Caco-2 (cell line): ENCODE results near the gene COA7. TPM values are rescaled to one million over a fixed set of nuclear protein-coding genes. Genes with fewer than 3 reads are reported as not detected.

Experiments
- BruUV-seq: library from RNA; stranded (reverse); fragments of 400-500 nt; replicated peaks from 2 replicates; lab custom pipeline; 2021; lab: Mats Ljungman, UMichigan
- CTCF ChIA-PET: fragments of 300-600 bp; sonication (Branson Sonifier 250); formaldehyde crosslinking; loops from one replicate; lab custom pipeline; 2022; ENCODE audit warnings: antibody characterized with exemption; lab: Charles Lee
- POLR2A ChIA-PET: fragments of 300-600 bp; sonication (Branson Sonifier 250); formaldehyde crosslinking; loops from one replicate; lab custom pipeline; 2022; ENCODE audit warnings: antibody characterized with exemption; lab: Charles Lee
- DNase-seq, 2 experiments: peaks; one replicate each; pipeline versions ENCODE4 v3.0.0 to v3.0.0-alpha.2; 2020 to 2022
- H3K27me3 ChIP-seq: replicated peaks from 2 replicates; pipeline ENCODE4 v1.6.0; 2011; ENCODE audit warnings: low read length; ENCODE audit not compliant: control insufficient read depth, insufficient read depth
- H3K36me3 ChIP-seq: 2 replicates; pipeline ENCODE4 v1.5.1; 2011; ENCODE audit warnings: low read length; ENCODE audit not compliant: control insufficient read depth, insufficient read depth
- H3K4me1 ChIP-seq: fragments of 250-450 bp; sonication (Bioruptor Pico); 2 replicates; pipeline ENCODE4 v1.5.1; 2020; ENCODE audit warnings: mild to moderate bottlenecking
- H3K4me3 ChIP-seq: 2 replicates; pipeline ENCODE4 v1.5.1; 2011; ENCODE audit warnings: low read depth, mild to moderate bottlenecking, control low read depth, low read length
- H3K9me3 ChIP-seq: fragments of 250-450 bp; sonication (Bioruptor Pico); 2 replicates; pipeline ENCODE4 v1.5.1; 2020; ENCODE audit warnings: mild to moderate bottlenecking, moderate library complexity
- H3K27ac Mint-ChIP-seq: one replicate; pipeline ENCODE4 v1.8.0; 2022; ENCODE audit warnings: mixed read lengths; ENCODE audit not compliant: unreplicated experiment
- H3K27me3 Mint-ChIP-seq: one replicate; pipeline ENCODE4 v1.8.0; 2022; ENCODE audit warnings: mixed read lengths; ENCODE audit not compliant: insufficient read depth, unreplicated experiment
- H3K36me3 Mint-ChIP-seq: one replicate; pipeline ENCODE4 v1.8.0; 2022; ENCODE audit warnings: mild to moderate bottlenecking, mixed read lengths; ENCODE audit not compliant: insufficient read depth, unreplicated experiment
- H3K4me1 Mint-ChIP-seq: one replicate; pipeline ENCODE4 v1.8.0; 2022; ENCODE audit warnings: low read depth, mixed read lengths; ENCODE audit not compliant: unreplicated experiment
- H3K4me3 Mint-ChIP-seq: one replicate; pipeline ENCODE4 v1.8.0; 2022; ENCODE audit warnings: mild to moderate bottlenecking, moderate library complexity, mixed read lengths; ENCODE audit not compliant: unreplicated experiment
- H3K9me3 Mint-ChIP-seq: one replicate; pipeline ENCODE4 v1.8.0; 2022; ENCODE audit warnings: mixed read lengths; ENCODE audit not compliant: unreplicated experiment
- intact Hi-C: fragments of 100-400 bp; cut with micrococcal nuclease; formaldehyde crosslinking; loops from one replicate; pipeline ENCODE4 v1.10.0; 2022; ENCODE audit not compliant: unreplicated experiment
- total RNA-seq: library from RNA; stranded (reverse); gene quantifications from 2 replicates; pipeline ENCODE4 v1.2.3, GENCODE V29; 2022
- TF ChIP-seq, protein P1 (sequence below), 2 experiments: fragments of 200-600 bp in 1 of 2; IDR thresholded peaks; 1 replicate in 1 of 2; 2 replicates in 1 of 2; pipeline versions ENCODE4 v1.5.1 to v1.8.0; 2011 to 2022; ENCODE audit warnings: antibody characterized with exemption in 1 of 2, control low read depth in 1 of 2, inconsistent platforms in 1 of 2, low read depth in 1 of 2, low read length in 1 of 2, mild to moderate bottlenecking in 1 of 2, moderate library complexity in 1 of 2; ENCODE audit not compliant: insufficient read depth in 1 of 2, severe bottlenecking in 1 of 2, unreplicated experiment in 1 of 2

Gene COA7
- total RNA-seq, 1 experiment from 2014 or later = 40.2 TPM

DNA sequence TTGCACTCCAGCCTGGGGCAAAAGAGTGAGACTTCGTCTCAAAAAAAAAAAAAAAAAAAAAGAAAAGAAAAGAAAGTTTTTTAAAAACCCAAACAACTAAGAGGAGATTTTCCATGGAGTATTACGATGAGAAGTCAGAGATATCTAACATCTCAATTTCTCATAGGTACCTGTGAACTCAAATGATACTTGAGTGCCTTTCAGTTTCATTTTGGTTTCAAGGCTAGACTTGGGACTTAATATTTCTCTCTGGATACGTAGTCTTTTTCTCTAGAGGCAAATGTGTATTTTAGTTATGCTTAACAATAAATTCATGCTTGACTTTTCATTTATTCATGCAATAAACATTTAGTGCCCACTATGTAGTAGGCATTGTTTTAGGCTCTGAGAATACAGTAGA, 43.1 kb upstream of the COA7 start:
- CTCF ChIA-PET = no interaction called here
- Mint-ChIP-seq H3K27me3 (no peaks in the 10 kb centered on the region), H3K9me3 (no peaks in the 10 kb centered on the region), H3K27ac (no peak overlapping the region), H3K4me3 (no peak overlapping the region), H3K4me1 (peaks cover 7% of the 10 kb centered on the region), H3K36me3 (peaks cover 6% of the 10 kb centered on the region)
- TF ChIP-seq, protein P1, sequence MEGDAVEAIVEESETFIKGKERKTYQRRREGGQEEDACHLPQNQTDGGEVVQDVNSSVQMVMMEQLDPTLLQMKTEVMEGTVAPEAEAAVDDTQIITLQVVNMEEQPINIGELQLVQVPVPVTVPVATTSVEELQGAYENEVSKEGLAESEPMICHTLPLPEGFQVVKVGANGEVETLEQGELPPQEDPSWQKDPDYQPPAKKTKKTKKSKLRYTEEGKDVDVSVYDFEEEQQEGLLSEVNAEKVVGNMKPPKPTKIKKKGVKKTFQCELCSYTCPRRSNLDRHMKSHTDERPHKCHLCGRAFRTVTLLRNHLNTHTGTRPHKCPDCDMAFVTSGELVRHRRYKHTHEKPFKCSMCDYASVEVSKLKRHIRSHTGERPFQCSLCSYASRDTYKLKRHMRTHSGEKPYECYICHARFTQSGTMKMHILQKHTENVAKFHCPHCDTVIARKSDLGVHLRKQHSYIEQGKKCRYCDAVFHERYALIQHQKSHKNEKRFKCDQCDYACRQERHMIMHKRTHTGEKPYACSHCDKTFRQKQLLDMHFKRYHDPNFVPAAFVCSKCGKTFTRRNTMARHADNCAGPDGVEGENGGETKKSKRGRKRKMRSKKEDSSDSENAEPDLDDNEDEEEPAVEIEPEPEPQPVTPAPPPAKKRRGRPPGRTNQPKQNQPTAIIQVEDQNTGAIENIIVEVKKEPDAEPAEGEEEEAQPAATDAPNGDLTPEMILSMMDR (IDR thresholded peaks at IDR 0.05; ENCODE audit: insufficient read depth in 1 of 2, low read depth in 1 of 2, low read length in 1 of 2, severe bottlenecking in 1 of 2, unreplicated experiment in 1 of 2) = no peak
- H3K4me1 ChIP-seq = 0 out of 2 replicates have a peak, but pooled peaks cover 4% of the 10 kb centered on the region
- H3K27me3 ChIP-seq = no peaks in the 10 kb centered on the region
- H3K9me3 ChIP-seq = no peaks in the 10 kb centered on the region
- no peak for DNase-seq
- BruUV-seq = no TSS peak
- intact Hi-C loops = no loop called here
- H3K36me3 ChIP-seq = no peaks in the 10 kb centered on the region
- POLR2A ChIA-PET = no interaction called here
- no peak overlapping the region for H3K4me3 ChIP-seq

DNA sequence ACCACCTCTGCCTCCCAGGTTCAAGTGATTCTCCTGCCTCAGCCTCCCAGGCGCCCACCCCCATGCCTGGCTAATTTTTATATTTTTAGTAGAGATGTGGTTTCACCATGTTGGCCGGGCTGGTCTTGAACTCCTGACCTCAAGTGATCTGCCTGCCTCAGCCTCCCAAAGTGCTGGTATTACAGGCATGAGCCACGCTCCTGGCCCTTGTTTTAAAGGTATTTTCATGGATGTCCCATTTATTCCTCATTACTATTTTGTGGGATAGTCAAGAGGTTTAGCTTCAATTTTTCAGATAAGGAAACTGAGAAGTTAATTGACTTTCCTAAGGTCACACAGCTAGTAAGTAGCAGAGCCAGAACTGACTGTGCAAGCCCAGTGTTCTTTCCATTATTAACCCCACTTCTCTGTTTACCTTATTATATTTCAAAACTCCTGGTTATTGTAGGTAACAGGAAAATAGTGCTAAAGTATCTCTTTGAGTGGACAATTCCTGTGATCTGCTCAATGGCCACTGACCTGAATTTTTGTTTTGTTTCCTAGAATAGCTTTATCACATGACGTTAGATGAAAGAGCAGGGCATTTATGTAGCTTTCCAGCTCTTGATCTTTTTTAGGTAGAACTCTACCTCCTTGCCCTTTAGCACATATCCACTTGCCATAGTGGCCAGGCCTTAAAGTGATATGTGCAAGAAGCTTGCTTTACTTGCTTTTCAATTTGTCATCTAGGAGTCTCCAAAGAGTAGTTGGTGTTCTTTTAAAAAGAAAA, 41.7 kb upstream of the COA7 start:
- Mint-ChIP-seq H3K27ac (no peak overlapping the region), H3K36me3 (peaks cover 8% of the 10 kb centered on the region), H3K4me3 (no peak overlapping the region), H3K9me3 (no peaks in the 10 kb centered on the region), H3K4me1 (peaks cover 1% of the 10 kb centered on the region), H3K27me3 (no peaks in the 10 kb centered on the region)
- no peak for DNase-seq
- Histone ChIP-seq H3K9me3 (no peaks in the 10 kb centered on the region), H3K4me1 (no peaks in the 10 kb centered on the region), H3K27me3 (no peaks in the 10 kb centered on the region), H3K36me3 (no peaks in the 10 kb centered on the region), H3K4me3 (no peak overlapping the region)
- CTCF ChIA-PET = no interaction called here
- TF ChIP-seq, protein P1 (IDR thresholded peaks at IDR 0.05; ENCODE audit: insufficient read depth in 1 of 2, low read depth in 1 of 2, low read length in 1 of 2, severe bottlenecking in 1 of 2, unreplicated experiment in 1 of 2) = no peak
- BruUV-seq = no TSS peak
- POLR2A ChIA-PET = no interaction called here
- intact Hi-C loops = no loop called here

DNA sequence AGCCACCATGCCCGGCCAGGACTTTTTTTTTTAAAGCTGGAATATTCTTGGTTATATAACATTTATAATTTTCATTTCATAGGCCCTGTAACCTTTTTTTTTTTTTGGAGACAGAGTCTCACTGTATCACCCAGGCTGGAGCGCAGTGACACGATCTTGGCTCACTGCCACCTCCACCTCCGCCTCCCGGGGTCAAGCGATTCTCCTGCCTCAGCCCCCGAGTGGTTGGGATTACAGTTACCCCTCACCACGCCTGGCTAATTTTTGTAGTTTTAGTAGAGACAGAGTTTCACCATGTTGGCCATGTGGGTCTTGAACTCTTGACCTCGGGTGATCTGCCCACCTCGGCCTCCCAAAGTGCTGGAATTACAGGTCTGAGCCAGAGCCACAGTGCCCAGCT, 40.7 kb upstream of the COA7 start:
- no peaks in the 10 kb centered on the region for H3K9me3 ChIP-seq
- no peak for DNase-seq
- H3K9me3 Mint-ChIP-seq = no peaks in the 10 kb centered on the region
- H3K27me3 Mint-ChIP-seq = no peaks in the 10 kb centered on the region
- BruUV-seq = no TSS peak
- H3K4me3 Mint-ChIP-seq = no peak overlapping the region
- H3K27me3 ChIP-seq = no peaks in the 10 kb centered on the region
- H3K4me1 ChIP-seq = no peaks in the 10 kb centered on the region
- ChIA-PET POLR2A (no interaction called here), CTCF (no interaction called here)
- no peaks in the 10 kb centered on the region for H3K4me1 Mint-ChIP-seq
- H3K27ac Mint-ChIP-seq = no peak overlapping the region
- H3K36me3 Mint-ChIP-seq = peaks cover 12% of the 10 kb centered on the region
- no peaks in the 10 kb centered on the region for H3K36me3 ChIP-seq
- H3K4me3 ChIP-seq = no peak overlapping the region
- TF ChIP-seq, protein P1 (IDR thresholded peaks at IDR 0.05; ENCODE audit: insufficient read depth in 1 of 2, low read depth in 1 of 2, low read length in 1 of 2, severe bottlenecking in 1 of 2, unreplicated experiment in 1 of 2) = no peak
- intact Hi-C loops = no loop called here
